DMS 273 treated with DMSO at 0.1 percent for 48 hours (cell line): ENCODE results near the gene SEPTIN8.

Experiments
- DNase-seq: peaks from one replicate; lab custom pipeline; 2025; lab: John Stamatoyannopoulos, UW

Gene SEPTIN8

DNA sequence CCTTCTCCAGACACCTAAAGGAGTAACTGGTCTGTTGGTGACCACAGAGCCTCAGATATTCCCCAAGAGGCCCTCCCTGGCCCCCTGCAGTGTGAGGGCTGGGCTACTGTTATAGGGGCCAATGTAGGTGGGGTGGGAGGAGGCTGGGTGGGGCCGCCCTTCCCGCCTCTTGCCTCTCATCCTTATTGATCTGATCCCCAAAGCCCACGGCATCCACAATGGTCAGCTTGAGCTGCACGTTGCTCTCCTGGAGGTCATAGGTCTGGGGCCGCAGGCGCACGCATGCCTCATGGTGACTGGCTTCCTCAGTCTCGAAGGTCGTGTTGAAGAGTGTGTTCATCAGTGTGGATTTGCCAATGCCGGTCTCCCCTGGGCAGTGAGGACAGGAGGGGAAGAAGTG, 13.0 kb downstream of the SEPTIN8 start:
- no peak for DNase-seq

DNA sequence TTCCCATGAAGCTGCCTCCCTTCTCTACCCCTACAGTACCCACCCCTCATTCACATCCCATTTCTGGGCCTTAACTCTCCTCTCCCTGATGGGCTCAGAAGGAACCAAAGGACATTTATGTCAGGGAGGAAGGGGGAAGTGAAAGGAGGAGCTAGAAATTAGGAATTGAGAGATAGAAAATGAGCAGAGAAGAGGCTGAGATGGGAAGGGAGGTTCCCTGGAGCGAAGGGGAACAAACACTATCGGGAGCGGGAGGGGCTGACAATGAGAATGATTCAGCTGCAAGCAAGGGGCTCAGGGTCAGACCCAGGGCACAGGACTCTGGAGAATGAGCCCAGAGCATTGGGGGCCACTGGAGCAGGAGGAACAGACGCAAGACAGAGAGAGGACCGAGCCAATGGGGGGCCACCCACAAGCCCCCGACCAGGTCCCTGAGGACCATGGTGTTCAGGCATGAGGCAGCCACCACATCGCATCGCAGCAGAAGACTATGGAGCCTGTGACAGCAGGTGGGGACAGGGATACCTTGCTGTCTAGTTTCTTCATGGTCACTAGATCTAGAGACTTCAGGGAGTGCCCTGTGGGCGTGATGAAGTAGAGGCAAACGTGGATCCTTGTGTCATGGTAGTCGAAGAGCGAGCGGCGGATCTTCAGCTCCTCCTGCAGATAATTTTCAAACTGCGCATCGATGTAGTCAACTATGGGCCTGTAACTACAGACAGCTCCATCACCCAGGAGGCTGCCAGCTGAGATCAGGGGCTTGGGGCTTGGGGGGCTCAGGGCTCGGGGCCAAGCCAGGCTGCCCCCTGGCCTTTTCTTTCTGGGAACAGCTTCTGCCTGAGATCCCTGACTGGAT, 13.6 kb downstream of the SEPTIN8 start:
- DNase-seq, result no peak

DNA sequence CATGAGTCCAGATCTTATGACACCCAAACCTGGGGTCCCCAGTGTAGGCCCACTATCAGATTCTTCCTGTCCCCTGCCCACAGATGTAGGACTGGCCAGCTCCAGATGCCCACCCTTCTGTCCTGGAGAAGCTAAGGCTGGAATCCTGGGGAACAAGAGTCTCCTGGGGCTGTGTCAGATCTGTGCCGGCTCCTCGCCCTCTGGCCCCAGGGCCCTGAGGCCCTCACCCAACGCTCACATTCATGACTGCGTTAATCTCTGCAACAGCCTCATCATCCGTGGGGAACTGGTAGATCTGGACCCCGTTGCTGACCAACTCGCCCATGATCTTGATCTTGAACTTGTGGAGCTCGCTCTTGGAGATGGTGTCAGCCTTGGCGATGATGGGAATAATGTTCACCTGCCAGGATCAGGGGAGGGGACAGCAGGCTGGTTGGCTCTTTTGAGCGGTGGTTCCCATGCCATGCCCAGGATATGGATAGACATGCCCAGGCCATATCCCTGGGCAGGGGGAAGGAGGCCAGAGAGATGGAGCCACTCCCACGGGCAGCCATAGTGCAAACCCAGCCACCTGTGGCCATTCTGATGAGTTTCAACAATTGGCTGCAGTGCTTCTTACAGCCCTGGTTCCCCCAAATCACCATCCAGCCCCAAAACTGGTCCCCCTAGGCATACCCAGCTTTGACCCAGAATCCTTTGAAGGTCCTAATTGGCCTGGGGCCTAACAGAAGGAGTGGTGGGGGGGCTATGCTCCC, 14.6 kb downstream of the SEPTIN8 start:
- DNase-seq, result no peak

DNA sequence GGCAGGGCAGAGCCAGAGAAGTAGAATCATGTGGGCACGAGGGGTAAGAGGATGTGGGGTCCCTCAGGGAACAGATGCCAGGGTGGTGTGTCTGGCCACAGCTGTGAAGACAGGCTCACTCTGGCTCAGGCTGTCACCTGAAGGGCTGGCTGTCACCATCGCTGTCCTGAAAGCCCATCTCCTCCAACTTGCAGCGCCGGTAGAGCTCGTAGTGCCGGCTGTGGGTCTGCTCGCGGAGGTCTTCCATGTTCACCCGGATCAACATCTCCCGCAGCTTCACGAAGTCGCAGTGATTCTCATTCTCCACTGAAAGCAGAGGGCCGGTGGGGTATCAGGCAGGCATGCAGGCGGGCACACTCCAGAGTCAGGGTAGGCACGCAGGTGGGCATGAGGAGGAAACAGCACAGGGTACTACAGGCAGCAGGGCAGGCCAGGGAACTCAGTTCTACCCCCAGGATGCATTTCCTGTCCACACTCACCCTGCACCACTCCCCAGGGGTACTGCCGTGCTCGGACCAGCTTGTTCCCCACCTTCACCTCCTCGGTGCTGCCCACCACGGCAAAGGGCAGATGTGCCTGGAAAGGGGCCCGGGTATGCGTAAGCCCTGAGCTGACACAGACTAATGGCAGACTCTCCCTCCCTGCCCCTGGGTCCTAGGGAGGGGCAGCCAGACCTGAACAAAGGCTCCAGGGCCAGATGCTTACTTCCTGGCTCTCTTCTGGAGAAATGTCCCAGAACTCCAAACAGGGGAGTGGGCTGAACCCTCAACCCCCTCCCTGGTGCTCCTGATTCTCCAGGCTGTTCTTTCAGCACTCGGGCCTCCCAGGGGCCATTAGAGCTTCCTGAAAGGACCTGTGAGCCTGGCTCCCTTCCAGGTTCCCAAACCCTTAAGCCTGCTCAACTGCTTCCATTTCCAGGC, 15.5 kb downstream of the SEPTIN8 start:
- DNase-seq, result no peak

DNA sequence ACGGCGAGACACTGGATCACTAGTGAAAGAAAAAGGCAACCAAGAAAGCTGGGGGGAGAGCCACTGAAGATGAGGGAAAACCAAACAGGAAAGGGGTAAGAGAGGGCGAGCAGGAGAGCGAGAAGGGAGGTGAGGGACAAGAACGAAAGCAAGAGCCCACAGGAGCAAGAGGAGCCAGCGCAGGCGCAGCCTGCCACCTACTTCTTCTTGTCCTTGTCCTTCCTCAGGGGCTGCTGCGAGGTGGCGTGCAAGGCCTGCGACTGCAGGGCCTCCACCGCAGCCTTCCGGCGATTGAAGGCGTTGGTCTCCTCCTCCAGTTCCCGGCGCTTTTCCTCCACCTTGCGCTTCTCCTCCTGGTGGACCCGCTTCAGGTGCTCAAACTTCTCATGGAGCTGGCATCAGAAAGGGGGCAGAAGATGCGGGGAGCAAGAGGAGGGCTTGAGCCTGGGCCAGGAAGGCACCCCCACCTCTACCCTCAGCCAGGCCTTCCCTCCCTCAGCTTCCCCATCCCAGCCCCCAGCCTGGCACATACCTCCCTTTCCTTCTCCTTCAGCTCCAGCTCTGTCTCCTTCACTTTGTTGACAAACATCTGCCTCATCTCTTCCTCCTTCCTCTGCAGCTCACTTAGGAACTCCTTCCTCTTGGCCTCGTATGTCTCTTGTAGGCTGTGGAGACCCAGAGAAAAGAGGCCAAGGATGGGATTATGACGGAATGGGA, 16.3 kb downstream of the SEPTIN8 start:
- DNase-seq, result no peak

DNA sequence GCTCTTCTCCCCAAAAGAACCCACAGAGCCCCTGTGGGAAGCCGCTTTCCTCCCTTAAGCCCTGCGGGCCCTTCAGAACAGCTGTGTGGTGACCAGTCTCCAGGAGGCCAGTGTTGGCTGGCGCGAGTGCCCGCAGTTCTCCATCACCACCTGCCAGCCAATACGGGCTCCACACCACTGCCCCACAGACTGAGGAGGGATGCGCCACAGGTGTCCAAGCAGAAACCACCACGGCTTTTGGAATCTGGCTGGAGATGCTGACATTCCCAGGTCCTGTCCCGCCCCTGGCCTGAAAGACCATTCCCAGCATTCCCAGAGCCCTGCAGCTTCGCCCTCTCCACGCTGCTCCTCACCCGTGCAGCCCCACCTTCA, 17.0 kb downstream of the SEPTIN8 start:
- no peak for DNase-seq

DNA sequence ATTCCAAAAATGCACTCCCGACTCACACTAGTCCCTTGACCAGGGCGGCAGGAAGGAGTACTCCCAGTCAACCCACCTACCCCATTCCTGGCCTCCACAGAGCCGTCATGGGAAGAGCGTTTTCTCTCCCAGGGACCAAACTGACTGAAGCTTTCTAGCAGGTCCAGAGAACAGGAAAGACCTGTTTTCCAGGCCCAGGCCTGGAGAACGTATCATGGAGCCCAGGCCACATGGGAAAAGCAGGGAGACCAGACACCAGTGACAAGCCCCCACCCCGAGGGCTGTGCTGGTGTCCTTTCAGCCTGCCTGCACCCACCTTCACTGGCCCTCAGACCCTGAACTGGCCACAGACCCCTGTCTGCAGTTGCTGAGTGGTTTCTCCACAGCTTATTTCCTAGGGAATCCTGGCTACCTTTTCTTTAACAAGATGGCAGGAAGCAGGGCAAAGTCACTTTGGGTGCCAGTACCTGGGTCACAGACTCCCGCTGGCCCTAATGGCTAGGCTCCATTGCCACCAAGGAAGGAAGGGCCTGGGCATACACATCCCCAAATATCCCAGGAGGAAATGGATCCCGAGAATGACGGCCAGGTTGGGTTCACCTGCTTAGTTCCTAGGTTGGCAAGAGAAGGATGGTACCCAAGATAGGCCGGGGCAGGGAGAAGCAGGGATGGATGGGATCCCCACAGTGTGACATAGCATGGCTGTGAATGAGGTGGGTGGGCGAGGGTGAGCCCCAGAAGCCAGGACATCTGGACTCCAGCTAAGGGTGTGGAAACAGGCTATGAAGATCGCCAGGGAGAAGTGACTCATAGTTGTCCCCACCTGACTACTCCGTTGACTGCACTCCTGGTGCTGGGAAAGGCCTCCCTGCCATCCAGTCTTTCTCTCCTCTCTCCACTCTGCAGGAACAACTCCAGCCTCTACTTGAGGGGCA, 17.7 kb downstream of the SEPTIN8 start:
- DNase-seq, result no peak

DNA sequence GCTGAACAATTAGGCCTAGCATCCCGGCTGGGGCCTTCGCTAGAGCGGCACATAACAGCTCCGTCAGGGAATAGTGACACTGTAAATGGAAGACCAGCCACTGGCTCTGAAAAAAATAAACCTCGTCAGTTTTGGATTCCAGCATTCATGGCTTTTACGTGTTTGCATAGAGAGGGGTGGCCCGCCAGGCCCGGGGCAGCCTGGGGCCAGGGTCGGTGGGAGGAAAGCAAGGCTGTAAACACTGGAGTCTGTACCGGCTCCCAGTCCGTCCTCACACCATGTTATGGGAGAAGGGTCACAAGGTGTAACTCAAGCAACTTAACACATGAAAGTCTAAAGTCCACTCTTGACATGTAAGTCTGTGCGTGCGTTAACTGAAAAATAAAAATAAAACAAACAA, 18.6 kb downstream of the SEPTIN8 start:
- no peak for DNase-seq

DNA sequence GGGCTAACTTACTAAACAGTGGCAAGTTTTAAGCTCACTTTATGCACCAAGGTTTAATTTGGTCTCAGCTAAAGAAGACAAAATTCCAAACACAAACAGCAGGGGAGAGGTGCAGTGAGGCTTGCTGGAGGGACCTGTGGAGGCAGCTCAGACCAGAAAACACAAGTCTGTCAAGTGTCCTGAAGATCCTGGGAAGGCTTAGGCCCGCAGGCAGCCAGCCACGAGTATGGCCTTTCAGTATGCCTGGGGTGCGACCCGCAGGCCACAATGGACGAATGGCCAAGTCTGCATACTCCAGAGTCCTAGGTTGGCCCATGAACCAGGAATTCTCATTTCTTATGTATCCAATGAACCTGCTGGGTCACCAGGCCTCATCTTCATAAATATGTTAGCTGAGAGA, 20.5 kb downstream of the SEPTIN8 start:
- no peak for DNase-seq

DNA sequence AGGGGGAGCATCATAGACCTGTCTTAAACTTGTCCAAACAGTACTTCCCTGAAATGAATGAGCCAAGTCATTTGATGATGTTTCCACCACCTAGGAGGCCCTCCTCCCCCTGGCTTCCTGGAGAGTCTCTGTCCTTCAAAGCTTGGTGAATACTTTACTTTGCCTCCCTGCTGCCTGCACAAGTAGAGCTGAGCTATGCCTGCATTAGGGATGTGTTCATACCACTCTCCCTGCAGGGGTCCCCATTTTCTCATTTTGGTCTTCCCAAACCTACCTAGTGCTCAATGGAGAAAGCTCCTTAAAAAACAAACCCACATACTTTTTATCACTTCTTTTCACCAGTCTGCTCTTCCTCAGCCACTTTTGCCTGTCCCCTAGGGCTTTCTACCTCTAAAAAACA, 22.1 kb downstream of the SEPTIN8 start:
- DNase-seq, result no peak

DNA sequence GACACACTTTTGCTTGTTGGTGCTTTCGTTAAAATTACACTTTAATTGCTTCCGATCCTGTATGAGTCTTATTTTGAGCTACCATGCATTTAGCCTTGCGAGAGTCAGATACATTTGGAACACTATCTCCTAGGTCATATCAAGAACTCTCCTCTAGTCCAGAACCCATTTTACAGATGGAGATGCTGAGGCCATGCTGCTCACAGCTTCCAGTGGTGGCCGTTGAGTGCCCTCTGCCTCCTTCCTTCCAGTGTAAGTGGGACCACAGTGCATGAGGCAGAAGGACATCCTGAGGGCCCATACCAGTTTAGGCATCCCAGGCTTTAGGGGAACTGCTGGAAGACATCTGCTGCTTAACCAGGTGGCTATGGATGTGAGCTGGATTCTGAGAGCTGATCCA, 22.9 kb downstream of the SEPTIN8 start:
- DNase-seq, result no peak

DNA sequence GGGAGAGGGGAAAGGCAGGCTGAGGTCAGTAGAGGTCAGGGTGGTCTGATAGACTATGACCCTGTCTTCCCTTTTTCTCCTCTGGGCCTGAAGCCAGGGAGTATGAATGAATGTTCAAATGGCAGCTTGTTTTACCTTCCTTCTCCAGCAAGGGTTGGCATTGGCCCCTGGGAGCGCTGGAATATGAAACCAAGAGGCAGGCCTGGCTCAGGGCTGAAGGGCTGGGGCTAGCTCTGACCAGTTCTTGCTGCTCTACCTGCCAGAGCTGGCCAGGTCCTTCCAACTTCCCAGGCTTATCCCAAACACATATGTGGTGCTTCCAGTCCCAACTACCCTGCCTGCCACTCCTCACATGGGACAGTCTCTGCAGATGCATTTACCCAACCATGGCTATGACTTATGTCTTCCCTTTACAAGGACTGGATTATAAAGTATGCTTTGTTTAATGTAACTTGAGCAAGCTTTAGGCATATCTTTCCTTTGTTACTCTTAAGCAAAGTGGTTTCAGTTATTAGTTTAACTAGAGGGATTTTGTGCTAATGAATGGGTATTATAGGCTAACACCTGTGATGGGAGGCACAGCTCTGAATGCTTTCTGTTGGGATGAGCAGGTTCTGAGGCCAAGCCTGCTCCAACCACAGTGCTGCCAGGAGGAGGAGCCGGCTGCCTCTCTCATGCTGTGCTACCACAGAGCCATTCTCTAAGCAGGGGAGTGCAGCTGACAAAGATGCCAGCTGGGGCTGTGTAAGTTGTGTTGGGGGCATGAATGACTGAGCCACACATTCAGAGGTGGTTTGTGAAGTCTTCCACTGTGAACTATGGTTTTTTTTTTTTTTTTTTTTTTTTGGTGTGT, 23.7 kb downstream of the SEPTIN8 start:
- no peak for DNase-seq

DNA sequence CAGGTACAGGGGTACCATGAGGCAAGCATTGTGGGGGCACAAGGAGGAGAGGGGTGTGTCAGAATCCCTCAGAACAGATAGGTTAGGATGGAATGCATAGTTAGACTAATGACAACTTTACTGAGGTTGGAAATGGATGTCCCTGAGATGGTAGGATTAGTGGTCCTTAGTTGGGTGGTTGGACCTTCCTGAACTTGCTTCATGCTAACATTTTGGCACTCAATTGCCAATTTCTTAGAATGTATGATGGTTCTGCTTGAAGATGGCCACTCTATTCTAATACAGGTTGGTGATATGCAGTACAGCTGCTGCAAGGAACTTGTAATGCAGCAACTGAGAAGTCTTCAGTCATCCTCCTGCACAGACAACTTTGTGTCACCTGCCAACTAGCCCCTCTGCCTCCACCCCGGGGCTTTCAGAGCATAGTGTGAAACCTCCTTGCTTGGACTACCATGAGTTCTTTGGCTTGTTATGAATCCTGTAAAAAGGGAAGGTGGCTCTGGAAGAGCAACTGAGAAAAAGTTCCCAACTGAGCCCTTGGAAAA, 24.4 kb downstream of the SEPTIN8 start:
- DNase-seq, result no peak

DNA sequence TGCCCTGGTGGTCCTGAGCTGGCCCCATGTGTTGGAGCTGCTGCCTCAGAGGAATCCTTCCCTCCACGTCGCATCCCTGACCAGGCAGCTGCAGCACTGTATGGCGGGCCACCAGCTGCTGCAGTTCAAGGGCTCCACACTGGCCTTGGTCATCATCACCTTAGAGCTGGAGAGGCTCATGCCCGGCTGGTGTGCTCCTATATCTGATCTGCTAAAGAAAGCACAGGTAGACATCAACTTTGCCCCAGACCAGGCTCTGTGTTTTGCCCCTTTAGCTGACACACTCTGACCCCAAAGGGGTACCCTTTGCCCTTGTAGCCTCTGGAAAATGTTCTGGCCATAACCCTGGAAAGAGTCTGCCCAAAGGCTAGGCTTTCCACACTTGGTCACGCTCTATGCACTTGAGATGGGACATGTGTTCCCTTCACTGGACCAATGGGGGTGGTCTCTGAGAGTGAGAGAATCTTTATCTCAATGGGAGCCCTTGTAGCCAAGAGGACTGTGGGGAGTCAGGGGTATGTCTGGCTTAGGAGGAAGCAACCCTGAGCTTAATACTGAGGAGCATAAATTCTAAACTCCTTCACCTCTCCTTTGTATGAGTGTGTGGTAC, 25.0 kb downstream of the SEPTIN8 start:
- no peak for DNase-seq

DNA sequence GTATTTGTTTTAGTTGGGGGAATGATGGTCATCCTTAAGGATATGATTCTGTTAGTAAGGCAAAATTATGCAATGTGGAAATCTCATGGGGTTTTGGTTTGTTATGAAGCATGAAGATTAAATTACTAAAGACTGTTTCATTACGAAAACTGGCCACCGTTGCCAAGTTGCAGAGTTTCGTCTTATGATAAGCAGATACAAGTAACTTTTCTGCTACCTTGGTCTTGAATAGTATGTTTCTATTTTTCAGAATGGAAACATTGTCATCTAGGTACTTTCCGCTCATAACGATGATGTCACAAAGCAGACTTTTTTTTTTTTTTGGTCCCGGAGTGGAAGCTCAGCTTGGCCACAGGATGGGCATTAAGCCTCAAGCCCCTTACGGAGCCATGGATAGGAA, 25.6 kb downstream of the SEPTIN8 start:
- no peak for DNase-seq

DNA sequence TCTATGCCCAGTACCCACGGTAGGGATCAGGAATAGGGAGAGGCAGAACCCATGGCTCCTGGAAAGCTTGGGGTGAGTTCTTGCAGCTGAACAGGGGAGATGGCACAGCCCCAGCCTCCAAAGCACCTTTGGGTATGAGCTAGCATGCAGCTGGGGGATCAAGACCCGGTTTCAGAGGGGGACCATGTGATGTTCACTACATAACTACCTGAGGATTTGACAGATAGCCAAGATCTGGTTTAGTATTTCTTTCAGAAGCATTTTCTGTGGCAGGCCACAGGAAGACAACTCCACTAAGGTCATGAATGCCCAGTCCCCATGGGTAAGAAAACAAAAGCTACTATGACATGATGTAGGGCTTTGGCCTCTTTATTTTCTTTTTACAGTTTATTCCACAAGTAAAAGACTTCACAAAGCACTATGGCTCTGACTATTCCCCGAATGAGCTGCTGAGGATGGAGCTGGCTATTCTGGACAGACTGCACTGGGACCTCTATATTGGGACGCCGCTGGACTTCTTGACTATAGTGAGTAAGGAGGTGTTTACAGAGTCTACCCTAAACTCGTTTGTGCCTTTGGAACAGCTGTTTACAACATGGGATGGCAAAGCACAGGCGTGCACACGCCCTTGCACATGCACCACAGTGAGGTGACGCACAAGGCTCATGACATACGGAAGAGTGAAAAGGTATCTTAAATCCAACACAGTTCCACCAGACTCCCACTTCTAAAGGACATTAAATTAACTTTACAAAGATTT, 26.4 kb downstream of the SEPTIN8 start:
- DNase-seq, result no peak

DNA sequence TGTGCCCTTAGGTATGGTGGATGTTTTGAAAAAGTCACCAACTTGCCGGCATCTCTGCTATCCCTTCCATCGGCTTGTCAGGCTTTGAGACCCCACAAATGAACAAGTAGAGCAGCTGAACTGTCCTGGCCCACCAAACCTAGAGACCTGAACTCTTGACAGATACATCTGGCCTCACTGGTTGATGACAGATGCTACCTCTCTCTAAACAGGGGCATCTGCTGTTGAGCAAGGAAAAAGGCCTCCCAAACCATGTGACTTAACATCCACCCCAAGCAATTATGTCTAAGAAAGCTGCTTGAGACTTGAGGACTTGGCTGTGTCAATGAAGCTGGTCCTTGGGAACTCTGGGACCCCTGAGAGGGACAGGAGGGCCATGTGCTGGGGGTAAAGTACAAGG, 27.5 kb downstream of the SEPTIN8 start:
- peak; percentile 19 for DNase-seq

DNA sequence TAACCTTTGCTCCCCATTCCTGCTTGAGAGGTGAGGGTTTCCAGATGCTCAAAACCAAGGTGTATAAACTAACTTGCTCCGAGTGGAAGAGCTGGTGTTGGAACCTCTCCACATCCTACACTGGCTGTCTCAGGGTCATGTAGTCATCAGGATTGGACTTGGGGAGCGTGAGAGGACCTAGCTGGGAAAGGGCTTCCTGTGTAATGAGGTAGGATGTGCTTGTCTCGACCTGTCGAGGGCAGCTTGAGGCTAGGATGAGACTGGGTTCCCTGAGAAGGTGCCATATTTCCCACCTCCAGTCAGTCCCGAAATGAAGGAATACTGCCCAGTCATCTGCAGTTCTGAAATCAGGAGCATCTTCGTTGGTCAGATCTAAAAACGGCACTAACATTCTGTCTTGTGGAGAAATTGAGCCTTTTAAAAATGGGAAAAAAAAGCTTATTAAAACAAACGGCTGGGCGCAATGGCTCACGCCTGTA, 28.5 kb downstream of the SEPTIN8 start:
- no peak for DNase-seq
